OCI-M2 (cell line): ENCODE results near the gene HIVEP3.

Experiments
- DNase-seq: peaks from one replicate; lab custom pipeline; 2025; ENCODE audit not compliant: unreplicated experiment; lab: John Stamatoyannopoulos, UW

Gene HIVEP3

DNA sequence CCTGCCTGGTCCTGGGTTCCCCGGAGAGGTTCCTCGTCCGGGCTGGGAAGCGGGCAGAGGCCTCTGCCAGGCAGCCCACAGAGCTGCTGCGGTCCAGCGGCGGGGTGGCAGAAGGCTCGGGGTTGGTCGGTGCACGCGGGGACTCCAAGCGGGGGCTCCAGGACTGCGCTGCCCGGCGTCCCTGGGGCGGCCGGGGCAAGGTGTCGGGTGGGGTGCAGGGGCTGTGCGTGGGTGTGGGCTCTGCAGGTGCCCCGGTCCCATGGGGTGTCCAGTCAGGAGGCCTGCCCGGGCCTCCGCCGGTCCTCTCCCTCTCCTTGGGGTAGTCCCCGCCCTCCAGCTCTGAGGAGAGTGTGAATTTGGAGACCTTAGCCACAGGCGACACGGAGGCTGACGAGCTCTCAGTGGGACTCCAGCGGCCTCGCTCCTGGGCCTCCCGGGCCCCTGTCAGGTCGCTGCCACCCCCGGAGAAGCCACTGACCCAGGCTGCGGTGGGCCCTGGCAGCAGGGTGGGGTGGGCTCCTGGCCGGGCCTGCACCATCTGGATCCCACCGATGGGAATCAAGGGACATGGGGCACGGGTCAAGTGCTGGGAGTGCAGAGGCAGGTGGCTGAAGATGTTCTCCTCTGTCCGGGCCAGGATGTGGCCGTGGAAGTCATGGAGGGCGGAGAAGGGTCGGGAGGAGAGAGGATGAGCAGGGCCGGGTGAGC, 408.0 kb downstream of the HIVEP3 start:
- DNase-seq = no peak

DNA sequence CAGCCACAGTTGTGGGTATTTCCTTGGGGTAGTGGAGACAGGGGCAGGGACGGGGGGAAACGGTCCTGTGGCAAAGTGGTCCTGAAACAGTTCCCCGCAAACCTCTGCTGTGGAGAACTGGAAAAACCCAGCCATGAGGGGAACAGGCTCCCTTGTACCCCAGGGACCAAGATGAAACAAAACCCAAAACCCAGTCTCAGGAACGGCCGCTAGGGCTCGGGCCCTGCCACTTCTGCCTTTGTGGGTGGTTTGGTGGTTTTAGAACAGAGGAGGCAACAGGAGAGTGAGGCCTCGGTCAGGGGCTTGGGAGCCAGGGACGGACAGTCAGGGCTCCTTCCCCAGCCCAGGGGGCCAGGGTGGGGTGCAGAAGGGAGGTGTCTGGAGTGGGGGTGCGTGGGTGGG, 409.5 kb downstream of the HIVEP3 start:
- no peak for DNase-seq

DNA sequence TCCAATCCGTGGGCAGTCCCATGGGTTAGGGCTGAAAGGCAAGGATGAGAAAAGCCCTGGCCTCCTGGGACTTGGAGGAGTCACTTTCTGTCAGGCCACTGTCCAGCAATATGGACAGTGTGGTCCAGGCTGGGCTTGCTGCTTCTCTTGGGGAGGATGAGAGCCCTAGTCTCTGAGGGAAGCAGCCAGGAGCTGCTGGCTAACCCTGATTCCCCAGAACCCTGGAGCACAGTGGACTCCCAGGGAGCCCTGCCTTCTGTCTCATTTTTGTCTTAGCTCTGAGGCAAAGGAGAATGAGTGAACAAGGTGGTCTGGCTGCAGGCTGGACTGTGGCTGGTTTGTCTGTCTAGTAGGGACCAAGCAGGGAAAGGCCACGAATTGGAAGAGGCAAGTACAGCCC, 410.4 kb downstream of the HIVEP3 start:
- DNase-seq = no peak

DNA sequence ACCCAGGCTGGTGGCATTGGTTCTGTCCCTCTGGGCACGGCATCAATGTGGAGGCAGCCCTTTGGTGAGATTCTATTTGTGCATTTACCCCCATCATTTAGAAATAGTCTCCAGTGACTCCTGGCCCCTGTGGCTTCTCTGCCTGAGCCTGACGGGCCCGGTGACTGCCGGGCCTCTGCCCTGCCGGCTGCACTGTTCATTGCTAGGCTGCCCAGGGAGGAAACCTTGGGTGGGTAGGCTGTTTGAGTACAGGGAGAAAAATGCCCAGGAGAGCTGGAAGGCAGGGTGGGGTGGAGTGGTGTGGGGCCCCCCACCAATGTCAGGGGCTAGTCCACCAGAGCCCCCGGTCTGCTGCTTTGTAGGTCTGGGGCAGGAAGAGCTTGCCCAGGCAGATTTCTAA, 410.9 kb downstream of the HIVEP3 start:
- no peak for DNase-seq

DNA sequence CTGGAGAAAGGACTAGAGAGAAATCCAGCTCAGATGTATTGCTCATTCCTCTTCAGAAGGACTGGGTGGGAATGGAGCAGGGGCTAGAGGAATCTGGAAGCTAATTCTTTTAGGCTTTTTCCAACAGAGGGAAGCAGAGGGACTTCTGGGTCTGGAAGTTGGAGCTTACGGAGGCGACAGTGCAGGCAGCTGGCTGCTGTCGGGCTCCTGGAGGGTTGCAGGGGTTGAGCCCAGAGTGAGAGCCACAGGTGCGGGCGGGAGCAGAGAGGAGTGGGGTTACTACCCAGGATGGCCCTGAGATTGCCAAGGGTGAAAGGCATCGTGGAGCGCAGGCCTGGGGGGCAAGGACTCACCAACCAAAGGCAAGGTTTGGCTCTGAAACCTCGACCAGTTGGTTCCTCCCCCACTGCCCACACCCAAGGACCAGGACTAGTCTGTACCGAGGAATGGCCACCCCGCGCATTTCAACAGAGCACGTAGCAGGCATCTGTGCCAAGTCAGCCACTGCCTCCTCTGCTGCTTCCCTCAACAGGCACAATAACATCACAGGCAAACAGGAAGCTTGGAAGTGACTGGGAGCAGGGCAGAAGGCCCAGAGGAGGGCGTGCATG, 411.5 kb downstream of the HIVEP3 start:
- no peak for DNase-seq

DNA sequence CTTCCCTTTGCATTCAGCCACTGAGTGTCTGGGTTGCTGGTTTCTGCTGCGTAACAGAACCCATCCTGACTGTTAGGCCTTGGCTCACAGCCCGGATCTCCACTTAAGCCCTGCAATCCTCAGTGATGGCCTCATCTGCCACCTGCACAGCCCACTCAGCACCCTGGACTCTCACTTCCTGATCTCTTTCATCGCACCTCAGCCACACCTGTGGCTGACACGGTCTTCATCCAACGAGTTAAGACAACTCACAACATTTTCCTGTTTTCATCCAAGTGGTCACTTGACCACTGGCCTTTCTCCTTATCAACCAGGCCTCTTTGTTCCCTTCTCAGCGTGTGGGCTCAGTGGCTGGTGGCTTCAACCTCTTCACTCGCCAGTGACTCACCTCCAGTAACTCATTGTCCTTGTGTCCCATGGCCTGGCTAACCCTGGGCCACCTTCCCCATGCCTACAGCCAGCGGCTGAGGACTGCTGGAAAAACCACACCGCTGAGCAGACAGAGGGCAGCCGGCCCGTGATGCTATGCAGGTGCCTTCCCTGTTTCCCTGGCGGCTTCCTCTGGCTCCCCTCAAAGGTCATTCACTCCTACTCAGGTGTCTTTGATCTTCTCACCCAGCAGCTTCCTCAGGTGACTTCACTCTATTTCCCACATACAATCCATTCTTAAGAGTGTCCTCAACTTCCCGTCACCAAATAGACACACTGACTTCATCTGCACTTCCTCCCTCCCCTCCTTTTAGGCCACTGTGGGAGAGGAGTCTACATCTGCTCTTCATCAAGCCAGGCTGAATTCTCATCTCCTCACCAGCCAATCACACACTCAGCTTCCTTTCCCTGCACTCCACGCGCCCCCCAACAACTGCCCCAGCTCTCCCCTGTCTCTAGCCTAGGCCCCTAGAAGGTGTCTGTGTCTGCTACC, 414.3 kb downstream of the HIVEP3 start:
- DNase-seq = no peak

DNA sequence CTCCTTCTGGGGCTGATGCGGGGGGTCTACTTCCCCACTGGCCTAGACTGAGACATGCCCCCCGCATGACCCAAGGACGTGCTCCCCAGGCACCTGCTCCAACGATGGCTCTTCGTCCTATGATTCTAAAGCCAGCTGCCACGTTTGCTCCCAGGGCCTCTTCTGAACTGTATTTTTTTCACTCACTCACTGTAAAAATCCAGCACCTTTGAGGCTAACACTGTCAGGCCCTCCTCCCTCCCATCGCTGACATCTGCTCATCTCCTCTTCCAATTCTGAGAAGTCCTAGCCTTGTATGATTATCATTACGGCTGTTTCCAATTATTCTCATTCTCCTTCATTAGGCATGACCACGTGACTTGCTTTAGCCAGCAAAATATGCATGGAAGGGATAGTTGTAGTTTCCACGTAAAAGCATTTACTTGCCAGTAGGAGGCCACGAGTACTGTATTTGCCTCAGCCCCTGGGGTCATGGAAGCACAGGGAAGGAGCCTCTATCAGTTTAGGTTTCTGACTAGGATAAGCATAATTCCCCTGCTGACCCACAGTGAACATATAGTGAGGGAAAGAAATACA, 415.1 kb downstream of the HIVEP3 start:
- no peak for DNase-seq

DNA sequence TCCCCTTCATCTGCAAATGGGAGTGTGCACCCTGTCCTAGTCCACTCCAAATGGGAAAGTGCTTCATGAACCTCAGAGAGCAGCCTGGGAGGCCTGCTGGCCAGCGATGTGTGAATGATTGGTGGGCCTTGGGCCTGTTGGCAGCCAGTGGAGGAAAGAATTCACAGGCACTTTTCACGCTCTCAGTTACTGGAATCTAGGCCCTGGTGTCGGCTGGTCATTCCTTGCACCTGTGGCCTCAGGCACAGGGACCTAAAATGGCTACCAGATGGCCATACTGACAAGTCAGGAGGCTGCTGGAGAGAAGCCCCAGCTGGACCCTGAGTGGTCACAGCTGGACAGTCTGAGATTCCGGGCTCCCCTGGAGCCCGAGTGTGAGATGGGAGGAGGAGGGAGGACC, 415.8 kb downstream of the HIVEP3 start:
- no peak for DNase-seq

DNA sequence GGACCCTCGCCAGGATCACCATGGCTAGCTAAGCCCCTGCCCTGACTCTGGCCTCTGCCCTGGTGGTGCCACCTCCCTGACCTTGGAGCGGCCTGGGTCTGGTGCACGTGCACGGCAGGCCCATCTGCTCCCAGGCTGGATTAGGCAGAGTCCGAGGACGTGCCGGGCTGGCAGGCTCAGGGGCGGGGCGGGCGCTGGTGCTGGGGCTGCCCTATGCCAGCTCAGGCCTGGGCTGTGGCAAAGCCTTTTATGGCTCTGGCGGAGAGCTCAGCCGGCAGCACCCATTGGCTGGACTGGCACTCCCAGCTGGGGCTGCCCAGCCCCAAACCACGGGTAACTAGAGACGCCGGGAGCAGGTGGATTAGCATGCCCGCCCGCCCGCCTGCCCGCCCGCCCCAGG, 417.1 kb downstream of the HIVEP3 start:
- DNase-seq = no peak

DNA sequence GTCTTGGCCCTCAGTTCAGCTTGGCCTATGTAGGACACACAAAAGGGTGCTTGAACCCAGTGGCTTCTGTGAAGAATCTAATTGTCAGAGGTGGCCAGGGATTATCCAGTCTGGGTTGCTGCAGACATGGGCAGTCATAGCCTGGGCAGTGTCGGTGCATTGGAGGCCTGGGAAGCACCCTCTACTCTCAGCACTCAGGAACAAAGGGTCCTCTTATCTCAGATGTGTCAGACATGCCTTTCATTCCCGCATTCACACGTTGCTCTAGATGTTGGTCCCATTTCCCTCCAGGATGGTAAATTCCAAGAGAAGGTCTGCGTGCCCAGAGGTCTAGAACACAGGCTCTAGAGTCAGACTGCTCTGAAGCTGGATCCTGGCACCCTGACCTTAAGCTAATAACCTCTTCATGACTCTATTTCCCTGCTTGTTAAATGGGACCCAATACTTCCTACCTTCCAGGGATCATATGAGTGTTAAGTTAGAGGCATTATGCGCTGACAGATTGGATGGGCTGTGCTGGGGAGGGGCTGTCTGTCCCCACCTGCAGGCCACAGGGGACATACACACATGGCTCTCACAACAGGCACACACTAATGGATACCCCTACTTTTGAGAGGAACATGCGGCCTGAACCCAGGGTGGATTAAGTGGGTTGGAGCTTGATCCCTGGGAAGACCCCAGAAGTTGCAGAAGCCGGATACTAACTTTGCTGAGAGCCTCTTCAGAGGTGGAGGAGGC, 417.8 kb downstream of the HIVEP3 start:
- DNase-seq = no peak

DNA sequence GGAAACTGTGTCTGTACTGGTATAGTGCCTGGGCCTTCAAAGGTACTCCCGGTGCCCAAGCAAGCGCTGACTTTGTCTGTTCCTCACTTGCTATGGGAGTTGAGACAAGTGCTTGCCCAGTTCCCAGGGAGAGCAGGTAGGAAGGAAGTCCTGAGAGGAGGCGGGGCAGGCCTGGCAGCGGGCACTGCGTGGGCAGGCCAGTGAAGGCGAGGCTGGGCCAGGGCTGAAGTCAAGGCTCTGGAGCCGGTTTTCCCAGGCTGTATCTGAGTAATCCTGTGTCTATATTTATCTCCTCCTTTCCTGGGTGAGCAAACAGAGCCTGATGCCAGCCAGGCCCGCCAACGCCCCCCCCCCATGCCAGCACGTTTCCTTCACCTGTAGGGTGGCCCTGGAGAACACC, 418.3 kb downstream of the HIVEP3 start:
- DNase-seq = no peak

DNA sequence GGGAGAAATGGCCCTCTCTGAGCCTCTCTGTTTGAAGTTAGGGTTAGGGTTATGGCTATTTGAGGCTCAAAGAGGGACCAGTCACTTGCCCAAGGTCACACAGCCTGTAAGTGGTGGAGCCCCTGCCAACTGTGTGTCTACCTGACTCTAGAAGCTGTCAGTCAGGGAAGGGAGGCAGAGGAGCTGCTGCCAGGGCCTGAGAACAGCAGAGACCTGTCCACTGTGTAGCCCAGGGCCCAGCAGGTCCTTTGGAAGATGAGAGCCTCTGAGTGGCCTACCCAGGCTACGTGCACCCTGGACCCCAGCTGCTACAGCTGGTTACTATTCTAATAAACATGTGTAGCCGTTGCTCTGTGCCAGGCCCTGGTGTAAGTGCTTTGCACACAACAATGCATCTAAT, 419.1 kb downstream of the HIVEP3 start:
- no peak for DNase-seq

DNA sequence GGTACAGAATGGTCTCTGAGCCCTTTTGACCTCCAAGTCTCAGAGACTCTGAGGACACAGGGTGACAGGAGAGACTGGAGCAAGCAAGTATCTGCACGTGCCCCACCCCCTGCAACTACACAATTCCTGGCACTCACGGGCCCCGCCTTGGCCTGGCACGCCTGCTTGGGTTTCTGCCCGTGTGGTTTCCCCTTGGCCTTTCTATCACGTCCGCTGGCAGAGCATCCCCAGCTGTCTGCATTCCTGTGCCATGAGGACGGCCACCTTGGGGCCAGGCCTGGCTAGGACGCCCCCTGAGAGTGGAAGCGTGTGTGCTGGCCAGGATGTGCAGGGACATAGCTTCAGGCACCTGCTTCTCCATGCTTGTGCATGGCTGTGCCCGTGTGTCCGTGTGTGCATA, 419.9 kb downstream of the HIVEP3 start:
- no peak for DNase-seq

DNA sequence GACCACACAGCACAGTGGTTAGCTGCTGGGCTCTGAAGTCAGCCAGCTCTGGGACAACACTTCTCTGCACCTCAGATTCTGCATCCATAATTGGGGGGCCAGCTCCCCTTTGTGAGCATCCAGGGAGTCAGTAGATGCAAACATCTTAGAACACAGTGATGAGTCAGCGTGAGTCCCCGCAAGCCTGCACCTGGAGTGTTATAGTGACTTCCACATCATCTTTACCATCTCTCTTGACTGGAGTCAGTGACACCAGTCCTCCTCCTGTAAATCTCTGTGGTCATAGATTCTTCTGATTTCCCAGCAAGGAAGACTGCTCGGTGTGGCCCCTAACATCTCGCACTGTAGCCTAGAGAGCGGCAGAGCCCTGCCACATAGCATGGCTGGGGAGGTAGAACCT, 420.3 kb downstream of the HIVEP3 start:
- no peak for DNase-seq

DNA sequence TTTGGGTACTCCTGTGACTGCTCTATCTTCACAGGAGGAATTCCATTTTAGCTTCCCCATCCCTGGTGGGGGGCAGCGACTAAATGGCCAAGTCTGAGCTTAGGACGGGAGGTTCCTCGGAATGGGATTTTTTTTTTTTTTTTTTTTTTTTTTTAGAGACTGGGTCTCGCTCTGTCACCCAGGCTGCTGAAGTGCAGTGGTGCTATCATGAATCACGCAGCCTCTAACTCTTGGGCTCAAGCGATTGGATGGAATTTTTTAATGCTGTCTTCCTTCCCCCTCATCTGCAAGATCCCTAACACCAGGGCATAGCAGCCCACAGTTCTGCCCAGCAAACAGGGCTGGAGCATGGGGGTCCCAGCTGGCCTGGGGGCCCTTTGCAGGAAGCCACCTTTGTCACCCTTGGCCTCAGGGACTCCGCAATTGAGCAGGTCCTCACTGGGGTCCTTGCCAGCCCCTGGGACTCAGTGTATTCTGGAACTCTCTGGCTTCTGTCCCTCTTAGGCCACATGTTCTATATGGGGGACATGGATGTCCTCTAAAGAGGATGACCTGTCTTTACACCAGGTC, 421.2 kb downstream of the HIVEP3 start:
- DNase-seq = no peak

DNA sequence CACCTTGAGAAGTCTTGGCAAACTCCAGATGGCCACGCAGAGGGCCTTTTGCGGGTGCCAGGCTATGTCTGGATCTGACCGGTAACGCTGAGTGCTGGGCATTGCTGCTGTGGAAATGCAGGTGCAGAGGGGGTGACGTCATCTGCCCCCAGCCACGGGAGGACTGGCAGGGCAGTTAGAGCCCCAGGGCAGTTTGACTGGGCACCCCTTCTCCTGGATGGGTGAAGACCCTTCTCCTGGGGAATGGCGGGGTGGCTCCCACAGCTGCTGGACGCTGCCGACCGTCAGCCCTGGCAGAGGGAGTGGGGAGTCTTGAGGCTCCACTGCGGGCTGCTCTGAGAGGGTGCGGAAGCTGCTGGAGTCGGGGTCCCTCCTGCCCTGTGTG, 421.7 kb downstream of the HIVEP3 start:
- no peak for DNase-seq

DNA sequence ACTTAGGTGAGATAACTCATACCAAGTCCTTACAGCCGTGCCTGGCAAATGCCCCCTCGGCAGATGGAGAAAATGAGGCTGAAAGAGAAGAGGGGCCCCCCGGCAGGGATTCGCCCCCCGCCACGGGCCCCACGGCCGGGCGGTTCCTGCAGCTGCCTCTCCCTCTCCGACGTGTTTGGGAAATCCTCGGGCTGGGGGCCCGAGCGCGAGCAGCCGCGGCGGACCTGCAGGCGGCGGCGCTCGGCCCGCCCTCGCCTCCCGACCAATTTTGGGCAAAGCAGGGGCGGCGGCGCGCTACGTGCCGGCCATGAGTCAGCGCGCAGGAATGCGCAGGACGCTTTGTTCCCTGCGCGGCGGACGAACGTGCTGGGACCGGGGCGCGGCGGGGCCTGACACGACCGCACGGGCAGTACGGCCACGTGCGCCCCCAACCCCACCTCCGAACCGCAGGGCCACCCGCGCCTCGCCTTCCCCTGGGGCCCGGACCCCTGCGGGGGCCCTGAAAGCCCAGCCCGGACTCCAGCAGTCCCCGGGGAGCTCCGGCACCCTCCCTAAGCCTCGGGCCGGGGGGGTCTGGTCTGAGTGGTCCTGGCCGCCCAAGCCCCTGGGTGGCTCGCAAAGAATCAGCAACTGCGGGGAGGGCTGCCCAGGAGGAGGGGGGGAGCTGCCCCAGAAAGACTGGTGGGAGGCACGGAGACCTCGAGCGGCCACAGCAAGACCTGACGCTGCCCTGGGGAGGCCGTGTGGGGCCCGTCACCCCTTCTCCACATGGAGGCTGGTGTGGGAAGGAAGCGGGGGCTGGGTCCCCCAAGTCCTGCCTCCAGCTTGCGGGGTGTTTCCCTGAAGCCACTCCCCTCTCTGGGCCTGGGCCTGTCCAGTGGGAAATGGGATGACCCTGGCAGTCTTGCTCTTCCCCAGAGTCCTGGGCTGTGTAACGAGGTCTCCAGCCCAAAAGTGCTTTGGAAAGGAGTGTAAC, 422.4 kb downstream of the HIVEP3 start:
- DNase-seq = no peak

DNA sequence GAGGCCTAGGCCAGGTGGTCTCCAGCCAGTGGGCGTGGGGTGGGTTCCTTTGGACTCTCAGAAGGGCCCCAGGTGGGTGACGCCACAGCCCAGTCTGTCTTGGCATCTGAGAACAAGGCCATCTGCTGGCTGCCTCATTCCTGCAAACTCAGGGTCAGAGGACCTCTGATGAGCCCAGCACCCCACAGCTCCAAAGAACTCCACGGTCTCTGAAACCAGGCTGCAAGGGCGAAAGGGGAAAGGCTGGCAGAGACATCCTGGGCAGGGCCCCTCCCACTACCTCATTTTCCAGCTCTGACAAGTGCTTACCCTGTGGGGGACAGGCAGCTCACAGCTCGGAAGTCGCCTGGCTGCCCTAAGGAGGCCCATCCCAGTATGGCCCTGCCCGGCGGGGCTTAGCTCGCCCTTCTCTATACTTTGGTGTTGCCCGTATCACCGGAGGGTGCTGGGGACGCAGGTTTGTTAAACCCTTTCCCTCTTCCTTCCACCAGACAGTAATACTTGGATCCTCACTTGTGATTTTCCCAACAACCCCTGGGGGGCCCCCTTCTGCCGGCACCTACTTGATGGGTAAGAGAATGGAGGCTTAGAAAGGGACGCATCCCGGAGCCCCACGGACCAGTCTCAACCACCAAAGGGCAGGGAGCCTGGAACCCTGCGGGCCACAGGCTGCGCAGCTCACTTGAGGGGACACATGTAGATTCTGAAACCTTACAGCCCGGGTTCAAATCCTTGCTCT, 423.3 kb downstream of the HIVEP3 start:
- no peak for DNase-seq
